GM23338 (cell line): ENCODE measurements around the gene LILRB5. TPM values are rescaled to one million over a fixed set of nuclear protein-coding genes. Genes with fewer than 3 reads are reported as not detected.
"Not testable (repeated sequence)": the region's sequence is repeated elsewhere in the genome, so short reads cannot be mapped to it uniquely, and the experiment has no call there.

ENCODE experiments used
- ATAC-seq: fragments of 200-7000 bp; cut with Tn5 transposase; 3 replicates; pipeline ENCODE4 v1.9.1; 2020
- DNase-seq: peaks from one replicate; pipeline ENCODE4 v3.0.0-alpha.2; 2015; ENCODE audit warnings: low spot score
- H2AFZ ChIP-seq: fragments of 200-600 bp; sonication (generic); 2 replicates; pipeline ENCODE4 v1.8.0; 2016; ENCODE audit warnings: antibody characterized with exemption, mild to moderate bottlenecking, moderate library complexity
- H3F3A ChIP-seq: fragments of 200-600 bp; sonication (generic); replicated peaks from 2 replicates; pipeline ENCODE4 v1.8.0; 2017; ENCODE audit warnings: antibody characterized with exemption, mixed run types, low read depth
- H3K27ac ChIP-seq: fragments of 200-600 bp; sonication (generic); 2 replicates; pipeline ENCODE4 v1.6.1; 2016; ENCODE audit warnings: low read depth
- H3K27me3 ChIP-seq: fragments of 200-600 bp; sonication (generic); 2 replicates; pipeline ENCODE4 v1.8.0; 2016; ENCODE audit warnings: mild to moderate bottlenecking, mixed run types, moderate library complexity; ENCODE audit not compliant: insufficient read depth
- H3K36me3 ChIP-seq: fragments of 200-600 bp; sonication (generic); 2 replicates; pipeline ENCODE4 v1.8.0; 2016; ENCODE audit warnings: mild to moderate bottlenecking; ENCODE audit not compliant: insufficient read depth
- H3K4me1 ChIP-seq: fragments of 200-600 bp; sonication (generic); 2 replicates; pipeline ENCODE4 v1.8.0; 2016; ENCODE audit warnings: mild to moderate bottlenecking, moderate library complexity; ENCODE audit not compliant: insufficient read depth
- H3K4me2 ChIP-seq: fragments of 200-600 bp; sonication (generic); 2 replicates; pipeline ENCODE4 v1.7.1; 2017; ENCODE audit warnings: mixed run types
- H3K4me3 ChIP-seq: fragments of 200-600 bp; sonication (generic); 2 replicates; pipeline ENCODE4 v1.6.1; 2016; ENCODE audit warnings: mixed run types
- H3K79me2 ChIP-seq: fragments of 200-600 bp; sonication (generic); replicated peaks from 2 replicates; pipeline ENCODE4 v1.8.0; 2017; ENCODE audit warnings: mild to moderate bottlenecking; ENCODE audit not compliant: insufficient read depth
- H3K9me2 ChIP-seq: fragments of 200-600 bp; sonication (generic); 2 replicates; pipeline ENCODE4 v1.8.0; 2017; ENCODE audit not compliant: insufficient read depth
- H4K20me1 ChIP-seq: fragments of 200-600 bp; sonication (generic); replicated peaks from 2 replicates; pipeline ENCODE4 v1.8.0; 2017; ENCODE audit warnings: mild to moderate bottlenecking; ENCODE audit not compliant: insufficient read depth
- H3K27ac Mint-ChIP-seq: 2 replicates; pipeline ENCODE4 v1.8.0; 2020; ENCODE audit warnings: inconsistent platforms, mild to moderate bottlenecking, moderate library complexity, mixed read lengths
- H3K27me3 Mint-ChIP-seq: 3 replicates; pipeline ENCODE4 v1.8.0; 2022; ENCODE audit warnings: low read depth, mild to moderate bottlenecking, moderate library complexity, mixed read lengths, inconsistent platforms; ENCODE audit not compliant: insufficient read depth, poor library complexity
- H3K36me3 Mint-ChIP-seq: 3 replicates; pipeline ENCODE4 v1.8.0; 2021; ENCODE audit warnings: low read depth, mild to moderate bottlenecking, inconsistent platforms, moderate library complexity, mixed read lengths
- H3K4me1 Mint-ChIP-seq: 3 replicates; pipeline ENCODE4 v1.8.0; 2020; ENCODE audit warnings: mild to moderate bottlenecking, inconsistent platforms, mixed read lengths
- H3K4me3 Mint-ChIP-seq: 3 replicates; pipeline ENCODE4 v1.8.0; 2021; ENCODE audit warnings: moderate library complexity, mild to moderate bottlenecking, inconsistent platforms, mixed read lengths
- H3K9me3 Mint-ChIP-seq: 3 replicates; pipeline ENCODE4 v1.8.0; 2020; ENCODE audit warnings: moderate library complexity, mild to moderate bottlenecking, inconsistent platforms, mixed read lengths
- CTCF ChIP-seq, 2 experiments: fragments of 200-600 bp in 1 of 2; sonication (generic) in 1 of 2; conservative IDR thresholded peaks; 2 replicates each; pipeline versions ENCODE4 v1.5.1 to v1.6.1; 2016 to 2017; ENCODE audit warnings: antibody characterized with exemption in 2 of 2, low read depth in 2 of 2, mild to moderate bottlenecking in 2 of 2, moderate library complexity in 1 of 2
- EZH2 ChIP-seq: fragments of 200-600 bp; sonication (generic); IDR thresholded peaks from one replicate; pipeline ENCODE4 v1.8.0; 2017; ENCODE audit warnings: antibody characterized with exemption, mild to moderate bottlenecking, low read depth; ENCODE audit not compliant: unreplicated experiment
- EZH2phosphoT487 ChIP-seq: fragments of 200-600 bp; sonication (generic); IDR thresholded peaks from one replicate; pipeline ENCODE4 v1.8.1; 2018; ENCODE audit warnings: antibody characterized with exemption; ENCODE audit not compliant: unreplicated experiment
- JUNB ChIP-seq: IDR thresholded peaks from one replicate; pipeline ENCODE4 v1.6.1; 2016; ENCODE audit warnings: antibody characterized with exemption; ENCODE audit not compliant: unreplicated experiment
- NANOG ChIP-seq: IDR thresholded peaks from 2 replicates; pipeline ENCODE4 v1.6.1; 2016; ENCODE audit warnings: antibody characterized with exemption, borderline replicate concordance
- POLR2AphosphoS5 ChIP-seq: IDR thresholded peaks from 2 replicates; pipeline ENCODE4 v1.6.1; 2016; ENCODE audit warnings: antibody characterized with exemption, low read depth
- STAT1 ChIP-seq: IDR thresholded peaks from one replicate; pipeline ENCODE4 v1.6.1; 2016; ENCODE audit warnings: antibody characterized with exemption; ENCODE audit not compliant: unreplicated experiment
- ZNF114 ChIP-seq: fragments of 250-450 bp; sonication (Bioruptor Pico); IDR thresholded peaks from 2 replicates; pipeline ENCODE4 v1.5.0; 2020; ENCODE audit warnings: mild to moderate bottlenecking, moderate library complexity
- ZNF331 ChIP-seq: fragments of 250-450 bp; sonication (Bioruptor Pico); IDR thresholded peaks from 2 replicates; pipeline ENCODE4 v1.5.0; 2020; ENCODE audit warnings: low read depth, mild to moderate bottlenecking, moderate library complexity
- polyA plus RNA-seq: library from polyadenylated mRNA; unstranded; fragments of >200 nt; fragmentation: Nextera tagmentation; extraction: Ambion mirVana; gene quantifications from 2 replicates; pipeline ENCODE4 v1.2.1, GENCODE V29; 2016
- total RNA-seq: library from RNA; depleted of rRNA; stranded (reverse); fragments of >200 nt; shearing (Covaris generic); gene quantifications from 2 replicates; pipeline ENCODE4 v1.2.3, GENCODE V29; 2014
- TF ChIP-seq, protein P1 (sequence below): IDR thresholded peaks from one replicate; pipeline ENCODE4 v1.6.1; 2018; ENCODE audit warnings: antibody characterized with exemption; ENCODE audit not compliant: unreplicated experiment

The LILRB5 gene
- total and polyA plus RNA-seq, 2 experiments from 2014 or later: not detected

DNA sequence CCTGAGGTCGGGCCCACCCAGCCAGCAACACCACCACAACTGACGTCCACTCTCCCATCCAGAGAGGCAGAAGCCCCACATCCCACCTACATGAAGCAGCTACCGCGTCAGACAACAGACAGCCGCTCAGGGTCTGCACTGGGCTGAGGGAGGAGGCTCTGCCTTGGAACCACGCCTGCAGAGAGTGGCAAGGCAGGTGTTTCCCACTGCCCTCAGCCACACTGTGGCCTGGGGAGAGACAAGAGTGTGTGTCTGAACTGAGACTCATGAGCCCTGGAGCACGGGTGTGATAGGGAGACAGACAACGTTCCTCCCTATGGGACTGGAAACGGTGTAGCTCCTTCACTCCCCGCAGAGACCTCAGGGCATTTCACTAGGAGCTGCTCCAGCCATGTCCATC is 29.2 kb upstream of the LILRB5 start:
- not testable (repeated sequence) for DNase-seq, H3K27me3 Mint-ChIP-seq, H3K27me3 ChIP-seq

DNA sequence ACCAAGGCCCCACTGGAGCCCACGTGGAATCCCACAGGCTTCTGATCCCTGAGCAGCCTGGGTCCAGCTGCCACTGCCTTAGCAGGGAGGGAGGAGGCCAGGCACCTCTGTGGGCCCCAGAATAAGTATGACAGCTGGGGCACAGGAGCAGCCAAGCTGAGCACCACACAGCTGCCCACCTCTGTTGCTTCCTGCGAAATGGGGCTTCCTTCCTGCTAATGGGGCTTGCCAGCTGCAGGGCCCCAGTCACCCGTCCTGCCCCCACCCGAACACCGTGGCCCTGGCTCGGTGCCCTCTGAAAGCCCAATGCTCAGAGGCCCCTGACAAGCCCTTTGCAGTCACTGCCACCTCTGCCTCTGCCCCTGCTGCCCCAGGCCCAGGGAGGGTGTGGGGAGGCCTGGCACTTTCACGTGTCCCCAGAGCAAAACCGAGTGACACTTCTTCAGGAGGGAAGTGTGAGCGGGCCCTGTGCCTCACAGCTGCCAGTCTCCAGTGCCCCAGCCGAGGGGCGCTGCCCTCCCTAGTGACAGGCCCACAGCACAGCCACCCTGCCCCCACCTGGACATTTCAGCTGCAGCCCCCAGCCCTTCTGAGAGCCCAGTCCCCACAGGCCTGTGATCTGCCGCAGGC is 28.5 kb upstream of the LILRB5 start:
- H4K20me1 ChIP-seq, H2AFZ ChIP-seq, H3K36me3 Mint-ChIP-seq, H3K9me2 ChIP-seq, H3K4me3 ChIP-seq, H3K27me3 Mint-ChIP-seq, H3K27ac ChIP-seq, H3K4me3 Mint-ChIP-seq, H3K9me3 Mint-ChIP-seq, H3K27me3 ChIP-seq, H3K79me2 ChIP-seq, DNase-seq, H3K4me1 ChIP-seq, H3K4me2 ChIP-seq, H3K27ac Mint-ChIP-seq, H3F3A ChIP-seq, H3K36me3 ChIP-seq, H3K4me1 Mint-ChIP-seq, ATAC-seq: not testable (repeated sequence)

More for the DNA sequence above, 29.2 kb upstream of the LILRB5 start:
- not testable (repeated sequence) for H3K4me1 Mint-ChIP-seq, ATAC-seq, H3K27ac ChIP-seq, H3F3A ChIP-seq, H4K20me1 ChIP-seq, H2AFZ ChIP-seq, H3K4me3 ChIP-seq, H3K9me2 ChIP-seq, H3K9me3 Mint-ChIP-seq, H3K4me3 Mint-ChIP-seq, H3K4me1 ChIP-seq, H3K36me3 ChIP-seq, H3K36me3 Mint-ChIP-seq, H3K79me2 ChIP-seq, H3K27ac Mint-ChIP-seq, H3K4me2 ChIP-seq

DNA sequence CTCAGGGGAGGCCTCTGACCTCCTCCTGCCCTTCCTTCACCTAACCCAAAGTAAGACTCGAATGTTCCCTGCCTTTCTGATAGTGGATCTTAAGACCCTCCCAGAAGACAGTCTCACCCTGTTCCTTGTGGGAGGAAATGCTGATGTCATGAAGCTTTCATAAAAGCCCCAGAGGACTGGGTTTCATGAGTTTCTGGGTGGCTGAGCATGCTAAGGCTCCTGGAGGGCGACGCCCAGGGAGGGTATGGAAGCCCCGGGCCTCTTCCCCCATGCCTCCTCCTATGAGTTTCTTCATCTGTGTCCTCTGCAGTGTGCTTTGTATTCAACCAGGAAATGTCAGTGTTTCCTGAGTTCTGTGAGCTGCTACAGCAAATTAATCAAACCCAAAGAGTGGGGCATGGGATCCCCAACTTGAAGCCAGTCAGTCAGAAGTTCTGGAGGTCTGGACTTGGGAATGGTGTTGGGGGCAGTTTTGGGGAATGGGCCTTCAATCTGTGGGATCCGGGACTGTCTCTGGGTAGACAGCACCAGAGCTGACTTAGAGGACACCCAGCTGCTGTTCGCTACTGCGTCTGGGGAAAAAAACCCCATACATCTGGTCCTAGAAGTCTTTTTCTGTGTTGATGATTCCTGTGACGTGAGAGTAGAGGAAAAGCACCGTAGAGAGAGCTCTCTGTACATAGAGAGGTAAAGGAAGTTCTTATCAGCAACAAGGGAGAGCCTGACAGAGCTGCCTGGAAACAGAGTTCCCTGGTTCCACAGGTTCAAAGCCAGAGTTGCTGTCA is 25.8 kb upstream of the LILRB5 start:
- ATAC-seq: no peak
- no peaks in the 10 kb centered on the region for H3K79me2 ChIP-seq
- TF ChIP-seq ZNF114 (CRISPR knock-in tag) (no peak), NANOG (no peak), POLR2AphosphoS5 (no peak), EZH2 (no peak), STAT1 (no peak), ZNF331 (CRISPR knock-in tag) (no peak), CTCF (conservative IDR thresholded peaks at IDR 0.05; ENCODE audit: low read depth in 2 of 2) (no peak), EZH2phosphoT487 (no peak), JUNB (no peak)
- TF ChIP-seq, protein P1, sequence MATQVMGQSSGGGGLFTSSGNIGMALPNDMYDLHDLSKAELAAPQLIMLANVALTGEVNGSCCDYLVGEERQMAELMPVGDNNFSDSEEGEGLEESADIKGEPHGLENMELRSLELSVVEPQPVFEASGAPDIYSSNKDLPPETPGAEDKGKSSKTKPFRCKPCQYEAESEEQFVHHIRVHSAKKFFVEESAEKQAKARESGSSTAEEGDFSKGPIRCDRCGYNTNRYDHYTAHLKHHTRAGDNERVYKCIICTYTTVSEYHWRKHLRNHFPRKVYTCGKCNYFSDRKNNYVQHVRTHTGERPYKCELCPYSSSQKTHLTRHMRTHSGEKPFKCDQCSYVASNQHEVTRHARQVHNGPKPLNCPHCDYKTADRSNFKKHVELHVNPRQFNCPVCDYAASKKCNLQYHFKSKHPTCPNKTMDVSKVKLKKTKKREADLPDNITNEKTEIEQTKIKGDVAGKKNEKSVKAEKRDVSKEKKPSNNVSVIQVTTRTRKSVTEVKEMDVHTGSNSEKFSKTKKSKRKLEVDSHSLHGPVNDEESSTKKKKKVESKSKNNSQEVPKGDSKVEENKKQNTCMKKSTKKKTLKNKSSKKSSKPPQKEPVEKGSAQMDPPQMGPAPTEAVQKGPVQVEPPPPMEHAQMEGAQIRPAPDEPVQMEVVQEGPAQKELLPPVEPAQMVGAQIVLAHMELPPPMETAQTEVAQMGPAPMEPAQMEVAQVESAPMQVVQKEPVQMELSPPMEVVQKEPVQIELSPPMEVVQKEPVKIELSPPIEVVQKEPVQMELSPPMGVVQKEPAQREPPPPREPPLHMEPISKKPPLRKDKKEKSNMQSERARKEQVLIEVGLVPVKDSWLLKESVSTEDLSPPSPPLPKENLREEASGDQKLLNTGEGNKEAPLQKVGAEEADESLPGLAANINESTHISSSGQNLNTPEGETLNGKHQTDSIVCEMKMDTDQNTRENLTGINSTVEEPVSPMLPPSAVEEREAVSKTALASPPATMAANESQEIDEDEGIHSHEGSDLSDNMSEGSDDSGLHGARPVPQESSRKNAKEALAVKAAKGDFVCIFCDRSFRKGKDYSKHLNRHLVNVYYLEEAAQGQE: no peak

More for the DNA sequence above, 25.8 kb upstream of the LILRB5 start:
- Mint-ChIP-seq H3K4me3 (no peak overlapping the region), H3K4me1 (no peaks in the 10 kb centered on the region), H3K36me3 (no peaks in the 10 kb centered on the region), H3K27ac (no peak overlapping the region), H3K9me3 (no peaks in the 10 kb centered on the region; the same call in 2 of the 3 replicates), H3K27me3 (peaks cover 13% of the 10 kb centered on the region)
- Histone ChIP-seq H3K36me3 (no peaks in the 10 kb centered on the region), H3K27ac (no peak overlapping the region), H2AFZ (no peak overlapping the region), H4K20me1 (no peaks in the 10 kb centered on the region), H3K9me2 (no peaks in the 10 kb centered on the region), H3K4me2 (no peak overlapping the region), H3K4me3 (no peak overlapping the region), H3K4me1 (no peaks in the 10 kb centered on the region), H3F3A (no peaks in the 10 kb centered on the region), H3K27me3 (no peaks in the 10 kb centered on the region)
- DNase-seq: no peak
